GM12878 (cell line): ENCODE data around the gene SSU72. TPM values are rescaled to one million over a fixed set of nuclear protein-coding genes. Genes with fewer than 3 reads are reported as not detected.

Experiments used
- ATAC-seq: fragments of 200-7000 bp; cut with Tn5 transposase; 3 replicates; pipeline ENCODE4 v1.9.1; 2020; ENCODE audit warnings: mild to moderate bottlenecking, moderate library complexity
- BruUV-seq: library from RNA; stranded (reverse); fragments of 400-500 nt; replicated peaks from 2 replicates; lab custom pipeline; 2021; lab: Mats Ljungman, UMichigan
- CTCF ChIA-PET: fragments of 300-600 bp; sonication (Branson Sonifier 250); formaldehyde crosslinking; extraction: SDS; loops from one replicate; lab custom pipeline; 2021; ENCODE audit warnings: inconsistent platforms; lab: Yijun Ruan, JAX
- POLR2A ChIA-PET: fragments of 350-600 bp; formaldehyde crosslinking; extraction: SDS; loops from one replicate; lab custom pipeline; 2021; ENCODE audit warnings: inconsistent platforms; lab: Charles Lee
- RAD21 ChIA-PET: fragments of 300-600 bp; sonication (Branson Sonifier 250); formaldehyde crosslinking; loops from one replicate; lab custom pipeline; 2023; ENCODE audit warnings: antibody characterized with exemption; ENCODE audit not compliant: unreplicated experiment; lab: Charles Lee
- SMC1A ChIA-PET: fragments of 300-600 bp; sonication (Branson Sonifier 250); formaldehyde crosslinking; loops from one replicate; lab custom pipeline; 2023; ENCODE audit not compliant: unreplicated experiment, uncharacterized antibody; lab: Charles Lee
- DNase-seq: peaks from one replicate; pipeline ENCODE4 v3.0.0-alpha.2; 2011; ENCODE audit warnings: low read depth, low spot score
- FAIRE-seq: peaks from 3 replicates; lab custom pipeline; 2011; peaks lifted over from hg19 to GRCh38; lab: Jason Lieb, UNC
- H2AFZ ChIP-seq: 2 replicates; pipeline ENCODE4 v1.6.0; 2011; ENCODE audit warnings: low read depth, low read length, control low read depth; ENCODE audit not compliant: control insufficient read depth
- H3K27ac ChIP-seq: 2 replicates; pipeline ENCODE4 v1.5.1; 2011; ENCODE audit warnings: control low read depth; ENCODE audit not compliant: control insufficient read depth, insufficient read depth
- H3K27me3 ChIP-seq, 2 experiments: replicated peaks in 1 of 2; 2 replicates each; pipeline versions ENCODE4 v1.6.0 to v1.6.1; 2011; ENCODE audit warnings: low read length in 1 of 2; ENCODE audit not compliant: control insufficient read depth in 2 of 2, insufficient read depth in 2 of 2
- H3K36me3 ChIP-seq, 2 experiments: 2 replicates each; pipeline ENCODE4 v1.5.1; 2011; ENCODE audit warnings: low read length in 1 of 2; ENCODE audit not compliant: control insufficient read depth in 2 of 2, insufficient read depth in 2 of 2
- H3K4me1 ChIP-seq: 2 replicates; pipeline ENCODE4 v1.6.1; 2011; ENCODE audit warnings: mild to moderate bottlenecking, low read length, moderate library complexity, mixed read lengths; ENCODE audit not compliant: control insufficient read depth, insufficient read depth
- H3K4me2 ChIP-seq: 2 replicates; pipeline ENCODE4 v1.6.0; 2011; ENCODE audit warnings: control low read depth; ENCODE audit not compliant: control insufficient read depth, insufficient read depth
- H3K4me3 ChIP-seq: fragments of 200-600 bp; sonication (generic); 2 replicates; pipeline ENCODE4 v1.5.1; 2016
- H3K79me2 ChIP-seq: 2 replicates; pipeline ENCODE4 v1.6.0; 2011; ENCODE audit warnings: low read length; ENCODE audit not compliant: control insufficient read depth, insufficient read depth
- H3K9ac ChIP-seq: 2 replicates; pipeline ENCODE4 v1.8.0; 2011; ENCODE audit warnings: low read length, control low read depth, mixed read lengths; ENCODE audit not compliant: control insufficient read depth, insufficient read depth
- H3K9me3 ChIP-seq: replicated peaks from 3 replicates; pipeline ENCODE4 v1.5.1; 2011; ENCODE audit warnings: mild to moderate bottlenecking, low read length; ENCODE audit not compliant: control insufficient read depth, insufficient read depth
- H4K20me1 ChIP-seq: 2 replicates; pipeline ENCODE4 v1.6.0; 2011; ENCODE audit not compliant: control insufficient read depth, insufficient read depth
- ATF2 ChIP-seq: IDR thresholded peaks from 2 replicates; pipeline ENCODE4 v1.6.1; 2012; ENCODE audit warnings: low read length, inconsistent platforms
- CHD2 ChIP-seq: IDR thresholded peaks from 2 replicates; pipeline ENCODE4 v1.6.1; 2011; ENCODE audit warnings: low read depth, low read length, improper control_type of control experiment, borderline replicate concordance
- CREB1 ChIP-seq: IDR thresholded peaks from 2 replicates; pipeline ENCODE4 v1.6.1; 2012; ENCODE audit warnings: low read depth, mild to moderate bottlenecking, inconsistent platforms
- EZH2 ChIP-seq: IDR thresholded peaks from 2 replicates; pipeline ENCODE4 v1.6.1; 2012; ENCODE audit warnings: low read depth, mild to moderate bottlenecking, control low read depth, inconsistent platforms, low read length, borderline replicate concordance; ENCODE audit not compliant: control insufficient read depth
- GATAD2B ChIP-seq: fragments of 450-650 bp; conservative IDR thresholded peaks from 2 replicates; pipeline ENCODE4 v1.6.1; 2017; ENCODE audit warnings: low read depth, mild to moderate bottlenecking, moderate library complexity
- HCFC1 ChIP-seq: fragments of 150-350 bp; IDR thresholded peaks from 2 replicates; pipeline ENCODE4 v1.6.1; 2014; ENCODE audit warnings: low read length
- HDAC6 ChIP-seq: fragments of 200-600 bp; sonication (generic); IDR thresholded peaks from one replicate; pipeline ENCODE4 v1.8.0; 2017; ENCODE audit warnings: antibody characterized with exemption; ENCODE audit not compliant: unreplicated experiment
- HDGF ChIP-seq: fragments of 450-650 bp; IDR thresholded peaks from 2 replicates; pipeline ENCODE4 v1.6.1; 2016; ENCODE audit warnings: antibody characterized with exemption
- MYB ChIP-seq: fragments of 150-350 bp; IDR thresholded peaks from 2 replicates; pipeline ENCODE4 v1.6.1; 2014; ENCODE audit warnings: mild to moderate bottlenecking, low read depth, low read length, borderline replicate concordance
- NFIC ChIP-seq: IDR thresholded peaks from 2 replicates; pipeline ENCODE4 v1.6.1; 2012; ENCODE audit warnings: low read depth, mild to moderate bottlenecking, inconsistent platforms, low read length, moderate library complexity
- NR2F1 ChIP-seq: fragments of 450-650 bp; conservative IDR thresholded peaks from 2 replicates; pipeline ENCODE4 v1.6.1; 2017; ENCODE audit warnings: mild to moderate bottlenecking
- POLR2AphosphoS2 ChIP-seq: IDR thresholded peaks from 2 replicates; pipeline ENCODE4 v1.6.1; 2011; ENCODE audit warnings: low read depth, mild to moderate bottlenecking, low read length, improper control_type of control experiment, moderate library complexity
- RCOR1 ChIP-seq: conservative IDR thresholded peaks from 2 replicates; pipeline ENCODE4 v1.6.1; 2012; ENCODE audit warnings: low read depth, low read length, improper control_type of control experiment
- SRF ChIP-seq, 2 experiments: IDR thresholded peaks; 2 replicates each; pipeline ENCODE4 v1.6.1; 2011; ENCODE audit warnings: low read depth in 2 of 2, low read length in 2 of 2, mild to moderate bottlenecking in 1 of 2, moderate library complexity in 1 of 2
- TCF7 ChIP-seq: IDR thresholded peaks from 2 replicates; pipeline ENCODE4 v1.6.1; 2014; ENCODE audit warnings: antibody characterized with exemption, borderline replicate concordance
- ZBTB40 ChIP-seq: fragments of 450-650 bp; IDR thresholded peaks from 2 replicates; pipeline ENCODE4 v1.6.1; 2016; ENCODE audit warnings: mild to moderate bottlenecking, moderate library complexity, borderline replicate concordance
- ZNF384 ChIP-seq: IDR thresholded peaks from 2 replicates; pipeline ENCODE4 v1.6.1; 2012; ENCODE audit warnings: low read depth, mild to moderate bottlenecking, low read length, improper control_type of control experiment, borderline replicate concordance
- WGBS: methylation state at CpG from one replicate; pipeline ENCODE4 v1.1.6; 2016; ENCODE audit warnings: low lambda C conversion rate; ENCODE audit not compliant: insufficient replicate concordance, insufficient coverage; ENCODE audit errors: missing lambda C conversion rate; 5-methylcytosine and 5-hydroxymethylcytosine counted together
- in situ Hi-C: fragments of 300-500 bp; cut with MboI; formaldehyde crosslinking; loops from 9 replicates; pipeline ENCODE4 v1.14.3; 2018; ENCODE audit warnings: mixed read lengths
- intact Hi-C: fragments of 100-400 bp; cut with micrococcal nuclease; formaldehyde crosslinking; loops from one replicate; pipeline ENCODE4 v1.14.2; 2022; ENCODE audit not compliant: unreplicated experiment
- polyA plus RNA-seq, 11 experiments: library from polyadenylated mRNA; depleted of rRNA in 4 of 11; unstranded in 6 of 11; stranded (reverse) in 5 of 11; fragments of >200 nt; fragmentation: Nextera tagmentation in 4 of 11; fragmentation: Illumina TruSeq in 1 of 11; extraction: Ambion mirVana in 4 of 11; extraction: Trizol in 1 of 11; gene quantifications; 1 replicate in 1 of 11; 2 replicates in 10 of 11; pipeline versions ENCODE4 v1.2.1 to v1.2.3, GENCODE V29; 2011 to 2016; ENCODE audit warnings: inconsistent platforms in 2 of 11, missing spikeins in 2 of 11, low read depth in 1 of 11
- total RNA-seq, 4 experiments: library from RNA; depleted of rRNA in 3 of 4; stranded (reverse); fragments of >200 nt in 3 of 4; fragmentation: Illumina TruSeq in 1 of 4; extraction: Trizol in 1 of 4; gene quantifications; 2 replicates each; pipeline versions ENCODE4 v1.2.1 to v1.2.3, GENCODE V29; 2013 to 2021
- TF ChIP-seq, protein P1 (sequence below): IDR thresholded peaks from 2 replicates; pipeline ENCODE4 v1.6.1; 2011; ENCODE audit warnings: borderline replicate concordance, low read depth, mild to moderate bottlenecking, moderate library complexity, mixed read lengths, low read length; ENCODE audit not compliant: insufficient read depth; ENCODE audit errors: extremely low read length

The SSU72 gene
- total and polyA plus RNA-seq, 10 of the 15 experiments (the other 5 are each of a cell fraction or from before 2014, with no cell fraction given) = 28.6 to 172 (median 67.7) TPM

GRCh38 chr1:1547011-1547410 is 27.7 kb downstream of the SSU72 start:
- Histone ChIP-seq H3K27me3 (no peaks in the 10 kb centered on the region), H3K4me1 (no peaks in the 10 kb centered on the region), H3K27ac (no peak overlapping the region), H2AFZ (no peak overlapping the region), H4K20me1 (no peaks in the 10 kb centered on the region), H3K4me3 (no peak overlapping the region)
- WGBS = 98% methylated on average over 9 of the region's 9 CpGs
- DNase-seq = no peak
- no peak for ATAC-seq
- in situ Hi-C loops (no loop called here), intact Hi-C loops (no loop called here)
- TF ChIP-seq RCOR1 (no peak), GATAD2B (no peak), NFIC (no peak), CREB1 (no peak), ATF2 (no peak), HDAC6 (no peak), HCFC1 (no peak), CHD2 (no peak), EZH2 (no peak), MYB (no peak), NR2F1 (no peak), HDGF (no peak), POLR2AphosphoS2 (no peak), ZBTB40 (no peak), SRF (IDR thresholded peaks at IDR 0.05; ENCODE audit: low read depth in 2 of 2, low read length in 2 of 2) (no peak), TCF7 (no peak), ZNF384 (no peak)
- TF ChIP-seq, protein P1, sequence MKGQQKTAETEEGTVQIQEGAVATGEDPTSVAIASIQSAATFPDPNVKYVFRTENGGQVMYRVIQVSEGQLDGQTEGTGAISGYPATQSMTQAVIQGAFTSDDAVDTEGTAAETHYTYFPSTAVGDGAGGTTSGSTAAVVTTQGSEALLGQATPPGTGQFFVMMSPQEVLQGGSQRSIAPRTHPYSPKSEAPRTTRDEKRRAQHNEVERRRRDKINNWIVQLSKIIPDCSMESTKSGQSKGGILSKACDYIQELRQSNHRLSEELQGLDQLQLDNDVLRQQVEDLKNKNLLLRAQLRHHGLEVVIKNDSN = no peak
- TF ChIP-seq, all 136 proteins: peak for 0
- FAIRE-seq = no peak
- Histone ChIP-seq H3K9me3 (no peaks in the 10 kb centered on the region), H3K4me2 (no peak overlapping the region), H3K36me3 (no peaks in the 10 kb centered on the region; a peak in 2 of 4 replicates), H3K79me2 (no peaks in the 10 kb centered on the region), H3K9ac (no peak overlapping the region)
- ChIA-PET RAD21 (no interaction called here), CTCF (no interaction called here), SMC1A (no interaction called here), POLR2A (no interaction called here)
- BruUV-seq = no TSS peak
